Peyer's patch (tissue), 4 donors: ENCODE results near the gene NIPBL.

Source experiments
- POLR2A ChIP-seq, 2 donors: fragments of 450-650 bp; IDR thresholded peaks; one replicate each; pipeline ENCODE4 v1.5.1; 2017; ENCODE audit warnings: antibody characterized with exemption in 2 of 2, mild to moderate bottlenecking in 2 of 2, moderate library complexity in 2 of 2
- TF ChIP-seq, protein P1 (sequence below), 6 experiments: fragments of 450-650 bp in 4 of 6; fragments of 200-600 bp in 2 of 6; sonication (generic) in 1 of 6; IDR thresholded peaks; one replicate each; pipeline ENCODE4 v1.5.1; 2017 to 2019; ENCODE audit warnings: antibody characterized with exemption in 6 of 6, mild to moderate bottlenecking in 3 of 6, moderate library complexity in 1 of 6

GRCh38 chr5:36988396-36988795 is 111.8 kb downstream of the NIPBL start:
- TF ChIP-seq, protein P1, sequence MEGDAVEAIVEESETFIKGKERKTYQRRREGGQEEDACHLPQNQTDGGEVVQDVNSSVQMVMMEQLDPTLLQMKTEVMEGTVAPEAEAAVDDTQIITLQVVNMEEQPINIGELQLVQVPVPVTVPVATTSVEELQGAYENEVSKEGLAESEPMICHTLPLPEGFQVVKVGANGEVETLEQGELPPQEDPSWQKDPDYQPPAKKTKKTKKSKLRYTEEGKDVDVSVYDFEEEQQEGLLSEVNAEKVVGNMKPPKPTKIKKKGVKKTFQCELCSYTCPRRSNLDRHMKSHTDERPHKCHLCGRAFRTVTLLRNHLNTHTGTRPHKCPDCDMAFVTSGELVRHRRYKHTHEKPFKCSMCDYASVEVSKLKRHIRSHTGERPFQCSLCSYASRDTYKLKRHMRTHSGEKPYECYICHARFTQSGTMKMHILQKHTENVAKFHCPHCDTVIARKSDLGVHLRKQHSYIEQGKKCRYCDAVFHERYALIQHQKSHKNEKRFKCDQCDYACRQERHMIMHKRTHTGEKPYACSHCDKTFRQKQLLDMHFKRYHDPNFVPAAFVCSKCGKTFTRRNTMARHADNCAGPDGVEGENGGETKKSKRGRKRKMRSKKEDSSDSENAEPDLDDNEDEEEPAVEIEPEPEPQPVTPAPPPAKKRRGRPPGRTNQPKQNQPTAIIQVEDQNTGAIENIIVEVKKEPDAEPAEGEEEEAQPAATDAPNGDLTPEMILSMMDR (IDR thresholded peaks at IDR 0.05): no peak
- TF ChIP-seq POLR2A (IDR thresholded peaks at IDR 0.05): no peak
